Stimulated activated CD4-positive, alpha-beta T cell treated with anti-CD3 and anti-CD28 coated beads, Interleukin-2, amount 100 ng/mL, for 48 hours (primary cell): ENCODE measurements around the gene GCNA.

Experiments used
- DNase-seq, 2 donors: peaks; one replicate each; pipeline ENCODE4 v3.0.0-alpha.2; 2020

GCNA gene, protein sequence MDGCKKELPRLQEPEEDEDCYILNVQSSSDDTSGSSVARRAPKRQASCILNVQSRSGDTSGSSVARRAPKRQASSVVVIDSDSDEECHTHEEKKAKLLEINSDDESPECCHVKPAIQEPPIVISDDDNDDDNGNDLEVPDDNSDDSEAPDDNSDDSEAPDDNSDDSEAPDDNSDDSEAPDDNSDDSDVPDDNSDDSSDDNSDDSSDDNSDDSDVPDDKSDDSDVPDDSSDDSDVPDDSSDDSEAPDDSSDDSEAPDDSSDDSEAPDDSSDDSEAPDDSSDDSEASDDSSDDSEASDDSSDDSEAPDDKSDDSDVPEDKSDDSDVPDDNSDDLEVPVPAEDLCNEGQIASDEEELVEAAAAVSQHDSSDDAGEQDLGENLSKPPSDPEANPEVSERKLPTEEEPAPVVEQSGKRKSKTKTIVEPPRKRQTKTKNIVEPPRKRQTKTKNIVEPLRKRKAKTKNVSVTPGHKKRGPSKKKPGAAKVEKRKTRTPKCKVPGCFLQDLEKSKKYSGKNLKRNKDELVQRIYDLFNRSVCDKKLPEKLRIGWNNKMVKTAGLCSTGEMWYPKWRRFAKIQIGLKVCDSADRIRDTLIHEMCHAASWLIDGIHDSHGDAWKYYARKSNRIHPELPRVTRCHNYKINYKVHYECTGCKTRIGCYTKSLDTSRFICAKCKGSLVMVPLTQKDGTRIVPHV

DNA sequence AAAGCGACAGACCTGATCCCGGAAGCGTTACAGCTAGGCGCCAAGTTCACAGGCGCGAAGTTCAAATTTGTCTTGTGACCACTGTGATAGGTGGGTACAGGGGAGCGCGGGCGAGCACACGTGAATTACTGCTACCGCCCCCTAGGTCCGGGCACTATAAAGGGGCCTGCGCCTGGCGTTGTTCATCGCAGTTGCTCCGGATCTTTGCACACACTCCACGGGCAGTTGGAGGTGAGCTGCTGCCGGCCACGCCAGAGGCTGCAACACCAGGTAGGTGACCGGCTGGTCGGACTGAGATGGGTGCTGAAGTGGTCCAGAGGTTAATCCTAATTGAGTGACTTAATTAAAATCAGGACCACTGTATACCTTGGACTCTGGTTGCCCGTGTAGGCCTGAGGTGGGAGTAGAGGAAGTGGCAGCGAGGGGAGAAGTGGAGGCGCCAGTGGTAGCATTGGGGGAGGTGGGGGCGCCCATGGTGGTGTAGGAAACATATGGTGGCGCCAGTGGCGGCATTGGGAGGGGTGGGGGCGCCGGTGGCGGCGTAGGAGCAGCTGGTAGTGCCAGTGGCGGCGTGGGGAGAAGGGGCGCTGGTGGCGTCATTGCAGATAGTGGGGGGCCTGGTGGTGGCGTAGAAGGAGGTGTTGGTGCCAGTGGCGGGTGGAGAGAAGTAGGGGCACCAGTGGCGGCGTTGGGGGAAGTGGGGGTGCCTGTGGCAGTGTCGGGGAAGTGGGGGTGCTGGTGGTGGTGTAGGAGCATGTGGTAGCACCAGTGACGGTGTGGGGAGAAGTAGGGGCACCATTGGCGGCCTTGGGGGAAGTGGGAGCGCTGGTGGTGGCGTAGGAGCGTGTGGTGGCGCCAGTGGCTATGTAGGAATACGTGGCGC is at the start of gene GCNA:
Gene GCNA, plus strand, starts transcription at position 185 of the 883 bp plus-strand sequence. CDS start 2,385 bp downstream, outside the sequence.
- DNase-seq = no peak

DNA sequence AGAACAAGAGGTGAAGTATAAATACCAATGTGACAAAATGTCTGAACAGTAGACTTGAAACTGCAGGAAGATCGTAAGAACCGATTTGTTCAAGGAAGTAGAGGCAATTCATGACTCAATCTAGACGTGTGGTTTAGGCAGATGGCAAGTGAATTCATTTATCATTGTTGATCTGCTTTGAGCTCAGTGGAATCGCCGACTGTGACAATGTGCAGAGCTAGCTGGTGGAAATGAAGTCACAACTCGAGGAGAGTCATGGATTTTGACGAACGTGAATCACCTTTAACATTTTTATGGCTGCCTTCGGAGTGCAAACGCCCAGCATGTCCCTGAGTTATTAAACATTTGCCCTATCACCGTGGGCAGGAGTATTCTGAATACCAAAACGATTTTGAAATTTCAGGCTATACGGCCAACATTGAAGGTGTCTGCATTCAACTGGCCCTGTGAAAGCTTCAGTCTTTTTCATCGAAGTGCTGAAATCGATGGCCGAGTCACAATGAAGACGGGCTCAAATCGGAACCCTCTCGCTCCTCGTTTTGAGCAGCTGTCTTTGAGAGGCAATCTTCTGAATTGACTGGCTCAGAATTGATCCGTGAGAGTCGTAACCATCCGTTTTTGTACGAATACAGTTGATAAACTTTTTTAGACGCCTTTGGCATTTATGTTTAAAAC is 46.0 kb upstream of the GCNA start:
- DNase-seq = peak in 1 of 2 donors; percentile 26

DNA sequence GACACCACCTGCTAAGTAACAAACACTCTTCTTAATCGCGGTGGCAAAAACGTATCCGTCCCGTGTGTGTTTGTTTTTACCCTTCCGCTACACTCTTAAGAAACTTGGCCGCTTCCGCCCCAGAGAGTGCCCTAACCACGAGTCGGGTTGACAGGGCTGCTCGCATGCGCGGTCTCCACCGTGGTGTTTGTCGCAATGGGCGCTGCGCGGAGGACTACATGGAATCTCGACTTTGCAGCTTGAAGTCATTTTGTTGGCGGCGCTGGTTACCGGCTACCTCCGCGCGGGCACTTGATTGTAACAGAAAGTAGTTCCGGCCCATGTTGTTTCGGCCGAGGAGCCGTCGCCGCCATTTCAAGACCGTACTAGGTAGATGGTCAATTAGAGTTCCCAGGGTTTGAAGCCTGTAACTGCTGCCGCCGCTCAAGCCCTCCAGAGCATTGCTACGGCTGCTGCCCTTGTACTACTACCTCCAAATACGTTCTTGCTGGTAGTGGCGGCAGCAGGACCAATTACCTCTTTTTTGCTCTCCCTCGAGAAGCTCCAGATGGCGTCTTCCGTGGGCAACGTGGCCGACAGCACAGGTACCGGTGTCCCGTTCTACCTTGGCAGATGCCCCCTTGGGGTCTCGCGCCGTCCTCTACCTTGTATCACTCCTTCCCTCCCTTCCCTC is 45.3 kb upstream of the GCNA start, which contains the start of gene OGT:
Gene OGT, plus strand, starts transcription at position 352 of the 673 bp plus-strand sequence. Its CDS starts 196 bp downstream, at position 548.
- DNase-seq = peak; percentile 78 to 81

DNA sequence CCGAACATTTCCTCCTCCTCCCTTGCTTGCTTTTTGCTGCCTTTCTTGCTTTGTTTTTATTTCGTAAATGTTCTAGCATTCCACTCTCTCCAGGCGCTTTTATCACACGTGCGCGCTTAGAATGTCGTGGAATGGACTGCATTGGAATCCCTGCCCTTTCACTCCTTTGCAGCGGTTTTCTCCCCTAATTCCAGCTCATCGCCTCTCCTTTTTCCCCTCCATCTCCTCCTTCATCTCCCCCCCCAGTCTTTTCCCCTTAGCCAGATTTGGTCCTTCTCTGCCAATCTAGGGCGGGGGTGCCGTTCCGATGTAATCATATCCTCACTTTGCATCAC is 44.8 kb upstream of the GCNA start:
- no peak for DNase-seq

DNA sequence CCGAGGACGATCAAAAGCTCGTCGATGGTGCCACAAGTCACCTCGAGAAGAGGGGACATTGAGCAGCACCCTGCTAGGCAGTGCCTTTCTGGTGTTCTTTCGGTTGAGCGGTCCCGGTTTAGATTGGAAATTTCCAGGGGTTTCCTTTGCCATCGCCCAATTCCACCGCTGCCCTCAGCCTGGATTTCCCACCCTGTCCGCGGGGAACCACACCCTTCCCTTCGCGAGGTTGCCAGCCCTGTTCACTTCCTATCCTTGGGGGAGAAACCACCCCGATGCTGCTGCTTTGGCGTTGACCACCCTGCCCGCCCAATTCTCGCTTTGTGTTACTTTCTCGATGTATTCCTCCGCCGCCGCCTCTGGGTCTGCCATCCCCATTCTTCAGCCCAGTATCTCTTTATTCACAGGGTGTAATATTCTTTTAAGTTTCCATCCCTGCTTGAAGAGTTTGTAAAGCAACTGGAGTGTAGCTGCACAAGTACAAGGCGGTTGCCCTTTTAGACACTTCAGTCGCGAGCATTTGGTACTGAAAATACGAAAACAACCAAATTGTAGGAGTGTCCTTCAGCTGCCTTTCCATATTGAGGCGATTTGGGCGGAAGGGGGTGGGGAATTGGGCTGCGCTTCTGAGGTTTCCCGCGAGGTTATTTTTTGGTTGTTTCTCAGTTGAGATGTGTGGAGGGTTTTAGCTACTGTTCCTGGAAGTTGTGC is 44.2 kb upstream of the GCNA start:
- DNase-seq = peak in 1 of 2 donors; percentile 29

DNA sequence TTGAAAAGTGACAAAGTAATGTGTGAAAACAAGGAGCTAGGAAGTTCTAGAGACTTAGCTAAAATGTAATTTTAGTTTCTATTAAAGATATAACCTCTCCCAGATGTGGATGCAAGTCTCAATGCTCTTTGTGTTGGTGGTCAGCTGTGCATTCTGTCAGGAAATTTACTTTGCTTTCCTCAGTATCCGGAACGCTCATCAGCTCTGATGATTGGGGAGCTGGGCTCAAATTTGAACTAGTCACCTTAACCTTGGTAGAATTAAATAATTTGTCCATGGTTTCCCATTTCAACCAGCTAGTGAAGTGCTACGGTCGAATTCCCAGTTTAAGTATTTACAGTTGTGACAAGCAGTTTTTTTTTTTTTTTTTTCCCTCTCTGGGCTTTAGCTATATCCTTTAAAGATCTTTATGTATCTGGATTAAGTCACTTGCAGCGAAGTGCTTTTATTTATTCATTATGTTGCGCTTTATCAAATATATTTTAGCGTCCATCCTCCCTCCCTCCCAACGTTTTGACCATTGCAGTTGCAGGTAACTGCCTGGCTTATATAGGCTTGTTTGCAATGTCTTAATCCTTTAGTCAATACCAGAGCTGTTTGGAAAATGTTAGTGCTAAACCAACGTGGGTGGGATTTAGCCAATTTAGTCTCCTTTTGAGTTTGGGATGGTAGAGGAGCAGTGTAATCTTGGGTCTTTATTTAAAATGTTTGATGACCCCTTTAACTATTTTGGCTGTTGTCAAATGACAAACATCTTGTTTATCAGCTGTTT is 43.3 kb upstream of the GCNA start:
- no peak for DNase-seq

DNA sequence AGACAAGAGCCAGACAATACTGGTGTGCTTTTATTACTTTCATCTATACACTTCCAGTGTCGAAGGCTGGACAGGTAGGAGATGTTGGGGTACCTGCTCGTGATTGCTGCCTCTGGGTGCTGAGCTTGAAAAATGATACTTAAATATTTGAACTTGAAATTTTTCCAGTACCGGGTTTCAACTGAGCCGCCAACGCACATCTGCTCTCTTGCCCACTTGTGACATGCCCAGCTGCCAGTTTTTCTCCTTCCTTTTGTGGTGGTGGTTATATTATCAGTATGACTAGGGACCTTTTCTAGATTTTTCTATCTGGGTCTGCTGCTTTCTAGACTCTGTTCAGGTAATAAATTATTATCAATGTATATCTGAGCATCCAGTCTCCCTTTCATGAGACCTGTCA is 42.0 kb upstream of the GCNA start:
- DNase-seq = no peak

DNA sequence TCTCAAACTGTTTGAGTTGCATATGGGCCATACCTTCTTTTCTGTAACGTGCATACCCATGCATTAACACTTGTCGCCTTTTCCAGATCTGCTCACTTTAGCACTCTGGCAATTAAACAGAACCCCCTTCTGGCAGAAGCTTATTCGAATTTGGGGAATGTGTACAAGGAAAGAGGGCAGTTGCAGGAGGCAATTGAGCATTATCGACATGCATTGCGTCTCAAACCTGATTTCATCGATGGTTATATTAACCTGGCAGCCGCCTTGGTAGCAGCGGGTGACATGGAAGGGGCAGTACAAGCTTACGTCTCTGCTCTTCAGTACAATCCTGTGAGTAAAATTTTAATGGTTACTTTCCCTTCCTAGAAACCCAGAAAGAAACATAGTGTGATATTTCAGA is 40.5 kb upstream of the GCNA start:
- no peak for DNase-seq

DNA sequence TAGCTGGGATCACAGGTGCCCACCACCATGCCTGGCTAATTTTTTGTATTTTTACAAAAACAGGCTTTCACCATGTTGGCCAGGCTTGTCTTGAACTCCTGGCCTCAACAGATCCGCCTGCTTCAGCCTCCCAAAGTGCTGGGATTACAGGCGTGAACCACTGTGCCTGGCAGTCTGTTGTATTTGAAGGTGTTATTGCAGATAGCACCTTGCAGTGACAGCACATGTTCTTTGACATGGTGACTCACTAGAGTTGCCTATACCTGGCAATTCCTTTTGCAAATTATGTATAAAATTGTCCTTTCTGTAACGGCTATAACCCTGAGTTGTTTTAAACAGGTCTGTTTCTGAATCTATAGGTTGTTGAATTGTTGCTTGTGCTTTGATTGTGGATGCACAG is 37.4 kb upstream of the GCNA start:
- no peak for DNase-seq

DNA sequence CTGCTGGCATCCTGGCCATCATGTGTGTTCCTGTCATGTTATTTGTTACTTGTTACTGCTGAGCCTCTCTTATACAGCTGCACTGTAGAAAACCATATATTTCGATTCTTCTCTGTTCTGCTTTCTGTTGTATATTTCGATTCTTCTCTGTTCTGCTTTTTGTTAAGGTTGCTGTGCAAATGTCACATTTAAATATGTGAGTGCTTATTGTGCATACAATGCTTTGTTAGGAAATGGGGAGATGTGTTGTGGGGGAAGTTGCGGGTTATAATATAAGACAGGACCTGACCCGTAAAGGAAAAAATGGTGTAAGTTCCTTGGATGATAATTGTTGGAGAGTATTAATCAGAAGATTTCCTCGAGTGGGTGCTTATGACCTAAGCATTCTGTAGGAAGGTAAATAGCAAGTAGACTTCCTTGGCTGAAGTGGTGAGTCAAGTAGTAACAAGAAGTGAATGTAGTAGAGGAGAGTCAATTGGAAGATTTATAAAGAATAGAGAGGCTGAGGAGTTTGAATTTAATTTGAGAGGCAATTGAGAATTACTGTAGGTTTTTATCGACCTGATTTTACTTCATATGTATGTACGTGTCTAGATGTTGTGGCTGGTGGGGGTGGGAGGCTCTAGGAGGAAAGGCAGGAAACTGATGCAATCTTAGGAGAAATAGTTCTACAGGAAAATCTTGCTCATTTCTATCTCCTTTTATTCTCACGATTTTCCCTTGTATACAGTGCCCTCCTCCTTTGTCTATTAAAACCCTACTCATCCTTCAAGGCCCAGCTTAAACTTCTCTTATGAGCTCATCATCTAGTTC is 36.8 kb upstream of the GCNA start:
- no peak for DNase-seq

DNA sequence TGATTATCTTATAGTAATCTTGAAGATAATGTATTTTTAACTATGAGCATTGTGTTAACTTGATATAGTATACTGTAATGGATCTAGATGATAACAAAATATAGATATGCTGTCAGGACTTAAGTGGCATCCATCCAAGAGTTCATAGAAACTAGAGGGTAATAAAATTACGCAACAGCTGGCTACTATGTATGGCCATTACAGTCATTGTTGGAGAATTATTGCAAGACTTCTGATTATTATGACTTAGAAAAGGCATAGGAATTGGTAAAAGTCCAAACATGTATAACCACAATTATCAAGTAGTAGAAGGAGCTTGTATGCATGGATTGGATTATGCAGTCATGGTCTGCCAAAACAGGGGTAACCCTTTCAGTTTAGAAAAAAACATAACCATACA is 35.8 kb upstream of the GCNA start:
- DNase-seq = no peak

DNA sequence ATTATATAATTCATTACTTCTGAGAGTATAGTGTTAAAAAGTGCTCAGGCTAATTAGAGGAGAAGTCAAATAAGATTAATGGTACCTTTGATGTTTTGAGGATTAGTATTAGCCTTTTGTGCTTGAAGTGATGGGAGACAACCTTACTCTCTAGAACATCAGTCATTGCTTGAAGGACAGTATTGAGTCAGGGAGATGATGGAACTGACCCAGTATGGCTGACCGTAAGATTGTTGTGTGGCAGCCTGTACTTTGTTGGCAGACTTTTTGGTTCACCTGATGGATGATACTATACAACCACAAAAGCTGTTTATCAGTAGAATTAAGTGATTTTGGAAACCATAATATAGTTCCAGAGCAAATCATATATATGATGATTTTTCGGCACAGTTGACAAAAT is 35.4 kb upstream of the GCNA start:
- no peak for DNase-seq

DNA sequence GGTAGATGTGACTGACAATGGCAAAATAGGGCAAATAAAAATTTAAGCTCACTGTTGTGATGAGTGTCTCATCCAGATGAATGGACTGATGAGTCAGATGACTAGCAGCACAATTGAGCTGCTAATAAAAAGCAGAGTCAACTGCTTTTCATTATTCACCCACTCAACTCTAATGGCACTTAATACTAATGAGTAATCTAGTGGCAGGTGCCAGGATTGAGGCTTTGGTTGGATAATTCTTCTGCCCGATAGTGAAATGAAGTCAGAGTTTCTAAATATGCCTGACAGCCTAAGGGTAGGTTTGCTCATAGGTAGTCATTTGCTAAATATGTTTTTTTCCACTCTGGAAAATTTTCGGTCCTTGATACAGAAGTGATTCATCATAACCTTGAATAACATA is 34.9 kb upstream of the GCNA start:
- no peak for DNase-seq

DNA sequence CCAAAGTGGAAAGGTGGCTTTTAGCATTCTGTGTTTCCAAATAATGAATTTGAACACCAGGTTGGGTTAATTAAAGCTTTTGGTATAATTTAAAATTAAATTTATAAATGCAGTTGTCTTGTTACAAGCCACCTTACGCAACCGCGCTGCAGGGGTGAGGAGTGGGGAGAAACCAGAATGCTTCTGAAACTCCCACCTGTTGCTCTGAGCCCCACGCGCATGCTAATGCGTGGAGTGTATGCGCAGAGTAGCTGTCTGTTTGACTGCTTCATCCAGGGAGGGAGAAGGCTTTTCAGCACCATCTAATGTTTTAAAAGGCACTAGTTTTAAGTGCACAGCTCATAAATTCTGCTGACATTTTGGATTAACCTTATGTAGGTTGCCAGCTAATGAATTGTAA is 32.9 kb upstream of the GCNA start:
- DNase-seq = no peak

DNA sequence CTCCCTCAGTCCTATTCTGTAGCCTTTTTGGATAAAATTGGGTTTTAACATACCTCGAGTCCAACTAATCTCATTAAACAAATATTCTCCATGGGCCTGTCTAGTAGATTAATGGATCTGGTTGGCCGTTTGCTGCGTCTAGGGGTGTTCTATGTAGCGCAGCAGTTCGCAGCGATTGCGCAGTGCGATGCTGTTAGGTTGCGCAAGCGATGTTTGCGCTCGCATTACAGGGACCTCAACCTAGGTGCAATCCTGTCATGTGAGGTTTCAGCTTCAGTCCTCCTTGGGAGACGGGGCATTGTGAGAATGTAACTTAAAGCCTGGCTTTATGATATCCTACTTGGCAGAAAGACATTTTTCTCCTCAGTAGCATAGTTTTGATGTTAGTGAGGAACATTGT is 31.4 kb upstream of the GCNA start:
- DNase-seq = no peak

DNA sequence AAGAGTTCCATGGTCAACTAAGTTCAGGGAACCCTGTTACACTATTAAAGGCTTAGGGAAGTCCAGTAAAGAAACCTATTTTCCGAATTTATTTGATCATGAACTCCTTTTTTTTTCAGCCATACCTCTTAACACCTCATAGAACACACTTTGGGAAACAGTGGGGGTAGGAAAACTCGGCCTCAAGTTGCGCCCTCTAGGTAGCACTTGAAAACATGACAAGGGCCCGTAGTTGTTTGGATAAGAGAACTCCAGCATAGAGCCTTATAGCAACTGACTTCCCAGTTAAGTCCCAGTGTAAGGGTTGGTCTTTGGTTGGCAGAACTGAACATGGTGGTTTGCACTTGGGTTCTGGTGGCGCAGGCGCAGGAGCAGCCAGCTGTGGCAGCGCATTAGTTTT is 30.9 kb upstream of the GCNA start:
- no peak for DNase-seq

DNA sequence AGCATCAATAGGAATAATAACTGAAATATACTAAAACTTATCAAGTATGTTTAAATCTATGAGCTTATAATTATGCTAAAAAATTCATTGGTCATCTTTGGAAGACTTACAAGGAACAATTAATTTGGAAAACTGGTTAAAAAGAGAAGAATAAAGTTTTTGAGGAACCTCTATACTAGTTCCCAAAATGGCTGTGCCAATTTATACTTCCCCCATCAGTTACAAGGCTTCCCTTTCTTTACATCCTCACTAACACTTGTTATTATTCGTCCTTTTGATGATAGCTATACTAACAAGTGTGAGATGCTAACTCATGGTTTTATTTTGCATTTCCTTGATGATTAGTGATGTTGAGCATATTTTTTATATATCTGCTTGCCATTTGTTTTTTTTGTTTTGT is 28.3 kb upstream of the GCNA start:
- no peak for DNase-seq

DNA sequence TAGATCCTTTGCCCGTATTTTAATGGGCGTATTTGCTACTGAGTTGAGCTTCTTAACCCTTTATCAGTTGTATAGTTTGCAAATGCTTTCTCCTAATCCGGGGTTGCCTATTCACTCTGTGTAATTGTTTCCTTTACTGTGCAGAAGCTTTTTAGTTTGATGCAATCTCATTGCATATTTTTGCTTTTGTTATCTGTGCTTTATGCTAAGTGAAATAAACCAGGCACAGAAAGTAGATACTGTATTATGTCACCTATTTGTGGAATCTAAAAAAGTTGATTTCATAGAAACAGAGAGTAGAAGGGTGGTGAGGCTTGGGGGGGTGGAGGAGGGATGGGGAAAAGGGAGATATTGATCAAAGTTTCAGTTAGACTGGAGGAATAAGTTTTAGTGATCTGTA is 27.7 kb upstream of the GCNA start:
- DNase-seq = no peak

DNA sequence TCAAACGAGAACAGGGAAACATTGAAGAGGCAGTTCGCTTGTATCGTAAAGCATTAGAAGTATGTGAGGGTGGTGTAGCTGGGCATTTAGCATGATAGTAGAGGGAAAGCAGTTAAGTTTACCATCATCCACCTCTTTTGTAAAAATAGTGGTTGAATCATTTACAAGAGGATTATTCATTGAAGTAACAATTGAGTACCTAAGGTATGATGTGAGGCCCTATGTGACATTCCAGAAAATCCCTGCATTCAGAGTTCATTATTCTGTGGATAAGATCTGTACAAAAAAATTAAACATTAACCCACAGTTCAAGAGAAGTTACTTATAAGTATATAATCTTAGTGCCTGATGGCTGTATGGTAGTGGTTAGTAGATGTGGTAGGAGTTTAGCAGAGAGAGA is 22.2 kb upstream of the GCNA start:
- no peak for DNase-seq

DNA sequence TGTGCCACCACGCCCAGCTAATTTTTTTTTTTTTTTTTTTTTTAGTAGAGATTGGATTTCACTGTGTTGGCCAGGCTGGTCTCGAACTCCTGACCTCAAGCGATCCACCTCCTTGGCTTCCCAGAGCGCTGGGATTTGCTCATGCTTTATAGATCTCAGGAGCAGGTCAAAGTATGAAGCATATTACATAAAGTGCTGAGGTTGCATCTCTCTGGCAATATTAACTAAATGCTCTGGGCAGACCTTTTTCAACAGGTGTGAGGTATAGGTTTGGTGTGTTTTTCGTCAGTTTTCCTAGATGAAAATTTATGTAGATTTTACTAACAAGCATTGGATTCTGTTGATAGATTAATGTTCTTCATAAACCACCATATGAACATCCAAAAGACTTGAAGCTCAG is 19.3 kb upstream of the GCNA start:
- no peak for DNase-seq
